OCI-LY1 (cell line): ENCODE measurements around the gene ADAMTS10.
"Not testable (repeated sequence)": the region's sequence is repeated elsewhere in the genome, so short reads cannot be mapped to it uniquely, and the experiment has no call there.

Source experiments
- H2AFZ ChIP-seq: fragments of 200-600 bp; sonication (generic), shearing (Covaris generic); 2 replicates; pipeline ENCODE4 v1.6.0; 2014; ENCODE audit warnings: antibody characterized with exemption, mild to moderate bottlenecking, low read length
- H3F3A ChIP-seq: fragments of 200-600 bp; sonication (generic), shearing (Covaris generic); 2 replicates; pipeline ENCODE4 v1.6.0; 2014; ENCODE audit warnings: mild to moderate bottlenecking, antibody characterized with exemption, low read length, moderate library complexity; ENCODE audit not compliant: insufficient read depth
- H3K27ac ChIP-seq: fragments of 200-600 bp; sonication (generic); 2 replicates; pipeline ENCODE4 v1.5.1; 2014; ENCODE audit warnings: low read length, mixed run types, mild to moderate bottlenecking, low read depth; ENCODE audit not compliant: poor library complexity, severe bottlenecking
- H3K27me3 ChIP-seq: fragments of 200-600 bp; sonication (generic); 2 replicates; pipeline ENCODE4 v1.6.0; 2014; ENCODE audit warnings: antibody characterized with exemption, mild to moderate bottlenecking, low read length, moderate library complexity; ENCODE audit not compliant: insufficient read depth
- H3K36me3 ChIP-seq: fragments of 200-600 bp; sonication (generic); 2 replicates; pipeline ENCODE4 v1.6.1; 2014; ENCODE audit warnings: mild to moderate bottlenecking, antibody characterized with exemption, low read length, moderate library complexity, mixed read lengths; ENCODE audit not compliant: insufficient read depth
- H3K4me1 ChIP-seq: fragments of 200-600 bp; sonication (generic); 2 replicates; pipeline ENCODE4 v1.5.1; 2014; ENCODE audit warnings: mild to moderate bottlenecking, low read length, moderate library complexity; ENCODE audit not compliant: insufficient read depth, severe bottlenecking
- H3K4me2 ChIP-seq: fragments of 200-600 bp; sonication (generic), shearing (Covaris generic); 2 replicates; pipeline ENCODE4 v1.6.1; 2014; ENCODE audit warnings: low read length
- H3K4me3 ChIP-seq: fragments of 200-600 bp; sonication (generic); 2 replicates; pipeline ENCODE4 v1.5.1; 2014; ENCODE audit warnings: low read length, low read depth, mild to moderate bottlenecking, mixed read lengths; ENCODE audit not compliant: poor library complexity, severe bottlenecking
- H3K79me2 ChIP-seq: fragments of 200-600 bp; shearing (Covaris generic); 2 replicates; pipeline ENCODE4 v1.6.1; 2016; ENCODE audit warnings: mixed run types, low read length, mixed read lengths; ENCODE audit not compliant: insufficient read depth
- H3K9ac ChIP-seq: fragments of 200-600 bp; sonication (generic), shearing (Covaris generic); 2 replicates; pipeline ENCODE4 v1.6.1; 2014; ENCODE audit warnings: mild to moderate bottlenecking, low read length, mixed read lengths
- H3K9me2 ChIP-seq: fragments of 200-600 bp; sonication (generic), shearing (Covaris generic); 2 replicates; pipeline ENCODE4 v1.6.1; 2014; ENCODE audit warnings: low read depth, mild to moderate bottlenecking, low read length, mixed read lengths
- H3K9me3 ChIP-seq: fragments of 200-600 bp; shearing (Covaris generic); 2 replicates; pipeline ENCODE4 v1.6.1; 2014; ENCODE audit warnings: low read length, mixed read lengths
- H4K20me1 ChIP-seq: fragments of 200-600 bp; sonication (generic), shearing (Covaris generic); 2 replicates; pipeline ENCODE4 v1.6.0; 2016; ENCODE audit warnings: mild to moderate bottlenecking, low read length; ENCODE audit not compliant: insufficient read depth
- CTCF ChIP-seq: fragments of 200-600 bp; sonication (generic), shearing (Covaris generic); IDR thresholded peaks from 2 replicates; pipeline ENCODE4 v1.5.1; 2017; ENCODE audit warnings: mild to moderate bottlenecking, antibody characterized with exemption, low read length, moderate library complexity, mixed read lengths
- EZH2 ChIP-seq: fragments of 200-600 bp; sonication (generic), shearing (Covaris generic); IDR thresholded peaks from 2 replicates; pipeline ENCODE4 v1.8.0; 2017; ENCODE audit warnings: borderline replicate concordance, mixed run types, mild to moderate bottlenecking, antibody characterized with exemption, low read length, moderate library complexity, mixed read lengths

ADAMTS10 gene

GRCh38 chr19:8569066-8569771, 41.3 kb downstream of the ADAMTS10 start:
- Histone ChIP-seq H3K9me2 (no peaks in the 10 kb centered on the region), H3K79me2 (no peaks in the 10 kb centered on the region), H3F3A (no peaks in the 10 kb centered on the region), H3K9ac (no peak overlapping the region), H3K9me3 (no peaks in the 10 kb centered on the region), H3K36me3 (no peaks in the 10 kb centered on the region), H3K27me3 (peaks cover 4% of the 10 kb centered on the region; the same call in 1 of the 2 replicates), H3K4me3 (no peak overlapping the region), H3K4me2 (no peak overlapping the region), H2AFZ (no peak overlapping the region), H3K27ac (no peak overlapping the region), H3K4me1 (no peaks in the 10 kb centered on the region), H4K20me1 (no peaks in the 10 kb centered on the region)
- TF ChIP-seq EZH2 = no peak

GRCh38 chr19:8567522-8568172, 42.9 kb downstream of the ADAMTS10 start:
- no peaks in the 10 kb centered on the region for H4K20me1 ChIP-seq
- no peaks in the 10 kb centered on the region for H3K9me3 ChIP-seq
- no peaks in the 10 kb centered on the region for H3F3A ChIP-seq
- H2AFZ ChIP-seq = no peak overlapping the region
- no peak overlapping the region for H3K9ac ChIP-seq
- H3K79me2 ChIP-seq = no peaks in the 10 kb centered on the region
- no peaks in the 10 kb centered on the region for H3K4me1 ChIP-seq
- H3K9me2 ChIP-seq = no peaks in the 10 kb centered on the region
- H3K36me3 ChIP-seq = no peaks in the 10 kb centered on the region
- H3K4me3 ChIP-seq = no peak overlapping the region
- TF ChIP-seq EZH2 = no peak
- TF ChIP-seq CTCF = no peak
- no peak overlapping the region for H3K27ac ChIP-seq
- no peaks in the 10 kb centered on the region for H3K27me3 ChIP-seq
- no peak overlapping the region for H3K4me2 ChIP-seq

- no peaks in the 10 kb centered on the region for H4K20me1 ChIP-seq
- H3K36me3 ChIP-seq = no peaks in the 10 kb centered on the region
- no peak overlapping the region for H3K4me2 ChIP-seq
- H2AFZ ChIP-seq = no peak overlapping the region
- no peaks in the 10 kb centered on the region for H3K79me2 ChIP-seq
- no peak overlapping the region for H3K4me3 ChIP-seq
- H3F3A ChIP-seq = no peaks in the 10 kb centered on the region
- no peaks in the 10 kb centered on the region for H3K9me3 ChIP-seq
- no peak overlapping the region for H3K9ac ChIP-seq
- no peaks in the 10 kb centered on the region for H3K27me3 ChIP-seq
- no peak overlapping the region for H3K27ac ChIP-seq
- no peaks in the 10 kb centered on the region for H3K9me2 ChIP-seq
- no peak for TF ChIP-seq EZH2
- no peak for TF ChIP-seq CTCF
- H3K4me1 ChIP-seq = no peaks in the 10 kb centered on the region
These were observed 43.7 kb downstream of the ADAMTS10 start for GRCh38 chr19:8566855-8567254.

GRCh38 chr19:8564866-8565265, 45.6 kb downstream of the ADAMTS10 start:
- H3K27me3 ChIP-seq, H3K9me2 ChIP-seq, H3K79me2 ChIP-seq, H3K9ac ChIP-seq, H3K36me3 ChIP-seq, H3K4me3 ChIP-seq, H2AFZ ChIP-seq, H3K4me2 ChIP-seq, H4K20me1 ChIP-seq, H3K27ac ChIP-seq, H3F3A ChIP-seq, H3K9me3 ChIP-seq, H3K4me1 ChIP-seq: not testable (repeated sequence)
